HepG2 (cell line): ENCODE data around the gene DCTN4. TPM values are rescaled to one million over a fixed set of nuclear protein-coding genes. Genes with fewer than 3 reads are reported as not detected.

Experiments
- BORCS8-MEF2B ChIP-seq: sonication (generic); formaldehyde crosslinking; IDR thresholded peaks from 2 replicates; pipeline ENCODE4 v1.8.0; 2022; ENCODE audit warnings: mild to moderate bottlenecking, missing genetic modification reagents
- GABPB1 ChIP-seq: IDR thresholded peaks from 2 replicates; pipeline ENCODE4 v1.6.1; 2016; ENCODE audit warnings: mild to moderate bottlenecking, missing genetic modification reagents, moderate library complexity, missing compliant biosample characterization
- KDM5B ChIP-seq: sonication (generic); formaldehyde crosslinking; IDR thresholded peaks from 2 replicates; pipeline ENCODE4 v1.4.0; 2020; ENCODE audit warnings: missing genetic modification reagents, mild to moderate bottlenecking, borderline replicate concordance
- MED1 ChIP-seq: sonication (generic); formaldehyde crosslinking; IDR thresholded peaks from 2 replicates; pipeline ENCODE4 v1.4.0; 2020; ENCODE audit warnings: missing genetic modification reagents
- MLLT10 ChIP-seq: sonication (generic); formaldehyde crosslinking; IDR thresholded peaks from 2 replicates; pipeline ENCODE4 v1.4.0; 2020; ENCODE audit warnings: missing genetic modification reagents
- MXD1 ChIP-seq: sonication (generic); formaldehyde crosslinking; IDR thresholded peaks from 2 replicates; pipeline ENCODE4 v1.4.0; 2020; ENCODE audit warnings: mild to moderate bottlenecking, missing genetic modification reagents
- PHB2 ChIP-seq: fragments of 450-650 bp; IDR thresholded peaks from 2 replicates; pipeline ENCODE4 v1.6.1; 2018; ENCODE audit not compliant: partially characterized antibody
- RELA ChIP-seq: sonication (generic); formaldehyde crosslinking; IDR thresholded peaks from 2 replicates; pipeline ENCODE4 v1.4.0; 2020; ENCODE audit warnings: missing genetic modification reagents
- RNF2 ChIP-seq: fragments of 450-650 bp; conservative IDR thresholded peaks from 2 replicates; pipeline ENCODE4 v1.6.1; 2016; ENCODE audit warnings: low read depth
- SOX13 ChIP-seq, 3 experiments: fragments of 450-650 bp in 1 of 3; sonication (generic) in 1 of 3; formaldehyde crosslinking in 1 of 3; IDR thresholded peaks in 2 of 3; conservative IDR thresholded peaks in 1 of 3; 2 replicates each; pipeline versions ENCODE4 v1.5.0 to v1.6.1; 2016 to 2020; ENCODE audit warnings: antibody characterized with exemption in 1 of 3, mild to moderate bottlenecking in 1 of 3, missing compliant biosample characterization in 1 of 3, missing genetic modification reagents in 1 of 3, moderate library complexity in 1 of 3
- TMF1 ChIP-seq: sonication (generic); formaldehyde crosslinking; IDR thresholded peaks from 2 replicates; pipeline ENCODE4 v1.8.1; 2022; ENCODE audit warnings: low read depth, missing genetic modification reagents
- YEATS2 ChIP-seq: sonication (generic); formaldehyde crosslinking; IDR thresholded peaks from 2 replicates; pipeline ENCODE4 v1.4.0; 2020; ENCODE audit warnings: missing genetic modification reagents, borderline replicate concordance
- ZNF136 ChIP-seq: sonication (generic); formaldehyde crosslinking; IDR thresholded peaks from 2 replicates; pipeline ENCODE4 v1.8.1; 2022; ENCODE audit warnings: low read depth, mild to moderate bottlenecking, moderate library complexity, missing genetic modification reagents
- ZNF20 ChIP-seq: sonication (generic); formaldehyde crosslinking; IDR thresholded peaks from 2 replicates; pipeline ENCODE4 v1.4.0; 2020; ENCODE audit warnings: mild to moderate bottlenecking, moderate library complexity, missing genetic modification reagents
- ZNF350 ChIP-seq: sonication (generic); formaldehyde crosslinking; IDR thresholded peaks from 2 replicates; pipeline ENCODE4 v1.4.0; 2020; ENCODE audit warnings: mild to moderate bottlenecking, low read depth, missing genetic modification reagents, borderline replicate concordance
- ZNF543 ChIP-seq: sonication (generic); formaldehyde crosslinking; IDR thresholded peaks from 2 replicates; pipeline ENCODE4 v1.4.0; 2020; ENCODE audit warnings: mild to moderate bottlenecking, missing genetic modification reagents
- ZNF597 ChIP-seq: sonication (generic); formaldehyde crosslinking; IDR thresholded peaks from 2 replicates; pipeline ENCODE4 v1.5.0; 2020; ENCODE audit warnings: missing genetic modification reagents
- ZNF672 ChIP-seq: sonication (generic); formaldehyde crosslinking; IDR thresholded peaks from 2 replicates; pipeline ENCODE4 v1.8.1; 2022; ENCODE audit warnings: missing genetic modification reagents
- ZNF749 ChIP-seq: sonication (generic); formaldehyde crosslinking; IDR thresholded peaks from 2 replicates; pipeline ENCODE4 v1.8.0; 2022; ENCODE audit warnings: mild to moderate bottlenecking, missing genetic modification reagents, moderate library complexity, borderline replicate concordance
- ZNF777 ChIP-seq: sonication (generic); formaldehyde crosslinking; IDR thresholded peaks from 2 replicates; pipeline ENCODE4 v1.4.0; 2020; ENCODE audit warnings: missing genetic modification reagents
- ZSCAN9 ChIP-seq: IDR thresholded peaks from 2 replicates; pipeline ENCODE4 v1.6.1; 2016; ENCODE audit warnings: borderline replicate concordance
- polyA plus RNA-seq, 8 experiments: library from polyadenylated mRNA; depleted of rRNA in 3 of 8; stranded (reverse) in 7 of 8; unstranded in 1 of 8; fragments of >200 nt; fragmentation: Illumina TruSeq in 4 of 8; extraction: Trizol in 4 of 8; gene quantifications; 2 replicates each; pipeline versions ENCODE4 v1.2.1 to v1.2.3, GENCODE V29; 2011 to 2016; ENCODE audit warnings: low read depth in 4 of 8, missing spikeins in 1 of 8, mixed read lengths in 1 of 8; ENCODE audit not compliant: insufficient read depth in 1 of 8
- total RNA-seq, 5 experiments: library from RNA; depleted of rRNA; stranded (reverse); fragments of >200 nt; fragmentation: Illumina TruSeq; extraction: Trizol; gene quantifications; 2 replicates each; pipeline ENCODE4 v1.2.3, GENCODE V29; 2016; ENCODE audit warnings: low read depth in 1 of 5
- TF ChIP-seq, protein P1 (sequence below): sonication (generic); formaldehyde crosslinking; IDR thresholded peaks from 2 replicates; pipeline ENCODE4 v1.8.0; 2022; ENCODE audit warnings: missing genetic modification reagents, mild to moderate bottlenecking, inconsistent platforms, borderline replicate concordance
- TF ChIP-seq, protein P2 (sequence below): sonication (generic); formaldehyde crosslinking; IDR thresholded peaks from 2 replicates; pipeline ENCODE4 v1.4.0; 2020; ENCODE audit warnings: mild to moderate bottlenecking, missing genetic modification reagents
- TF ChIP-seq, protein P3 (sequence below): sonication (generic); formaldehyde crosslinking; IDR thresholded peaks from 2 replicates; pipeline ENCODE4 v1.5.0; 2020; ENCODE audit warnings: missing genetic modification reagents

The DCTN4 gene
- total and polyA plus RNA-seq, 2 of the 13 experiments (the other 11 are each of a cell fraction or from before 2014, with no cell fraction given): 24.1 to 26.9 TPM

GRCh38 chr5:150700594-150701377 is 58.0 kb downstream of the DCTN4 start, which contains the start of gene RBM22 (continued):
- TF ChIP-seq PHB2 (no peak), RNF2 (no peak), YEATS2 (CRISPR knock-in tag) (peak; percentile 94), ZSCAN9 (CRISPR knock-in tag) (peak; percentile 71; the same call in 1 of the 2 replicates), BORCS8-MEF2B (CRISPR knock-in tag) (peak; percentile 91), MXD1 (CRISPR knock-in tag) (peak; percentile 63), ZNF672 (CRISPR knock-in tag) (no peak), RELA (CRISPR knock-in tag) (no peak), ZNF597 (no peak), SOX13 (IDR thresholded peaks at IDR 0.05) (no peak), SOX13 (CRISPR knock-in tag; conservative IDR thresholded peaks at IDR 0.05 in 1 of 2, IDR thresholded peaks at IDR 0.05 in 1 of 2) (peak in 1 of 2 experiments; percentile 18; a peak in 1 of 4 replicates), GABPB1 (CRISPR knock-in tag) (peak; percentile 96), ZNF136 (CRISPR knock-in tag) (peak; percentile 64; the same call in 1 of the 2 replicates), ZNF543 (CRISPR knock-in tag) (0 out of 2 replicates have a peak, but pooled peaks have one; percentile 32), KDM5B (CRISPR knock-in tag) (peak; percentile 96), ZNF20 (CRISPR knock-in tag) (no peak), ZNF777 (CRISPR knock-in tag) (peak; percentile 37; the same call in 1 of the 2 replicates), ZNF350 (CRISPR knock-in tag) (peak; percentile 87; the same call in 1 of the 2 replicates), ZNF749 (CRISPR knock-in tag) (no peak), MLLT10 (CRISPR knock-in tag) (no peak), MED1 (peak; percentile 71), TMF1 (peak; percentile 79; the same call in 1 of the 2 replicates)
- TF ChIP-seq, protein P1, sequence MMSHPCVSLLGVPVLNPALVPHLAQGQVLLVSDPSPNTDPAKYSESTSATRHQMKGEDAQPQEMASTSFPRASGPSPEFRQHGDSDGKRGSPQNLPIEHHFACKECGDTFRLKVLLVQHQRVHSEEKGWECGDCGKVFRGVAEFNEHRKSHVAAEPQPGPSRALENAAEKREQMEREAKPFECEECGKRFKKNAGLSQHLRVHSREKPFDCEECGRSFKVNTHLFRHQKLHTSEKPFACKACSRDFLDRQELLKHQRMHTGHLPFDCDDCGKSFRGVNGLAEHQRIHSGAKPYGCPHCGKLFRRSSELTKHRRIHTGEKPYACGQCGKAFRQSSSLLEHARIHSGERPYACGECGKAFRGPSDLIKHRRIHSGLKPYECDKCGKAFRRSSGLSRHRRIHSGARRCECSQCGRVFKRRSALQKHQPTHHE (CRISPR knock-in tag): peak; percentile 81; the same call in 1 of the 2 replicates
- TF ChIP-seq, protein P2, sequence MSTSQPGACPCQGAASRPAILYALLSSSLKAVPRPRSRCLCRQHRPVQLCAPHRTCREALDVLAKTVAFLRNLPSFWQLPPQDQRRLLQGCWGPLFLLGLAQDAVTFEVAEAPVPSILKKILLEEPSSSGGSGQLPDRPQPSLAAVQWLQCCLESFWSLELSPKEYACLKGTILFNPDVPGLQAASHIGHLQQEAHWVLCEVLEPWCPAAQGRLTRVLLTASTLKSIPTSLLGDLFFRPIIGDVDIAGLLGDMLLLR (CRISPR knock-in tag): 0 out of 2 replicates have a peak, but pooled peaks have one; percentile 69
- TF ChIP-seq, protein P3, sequence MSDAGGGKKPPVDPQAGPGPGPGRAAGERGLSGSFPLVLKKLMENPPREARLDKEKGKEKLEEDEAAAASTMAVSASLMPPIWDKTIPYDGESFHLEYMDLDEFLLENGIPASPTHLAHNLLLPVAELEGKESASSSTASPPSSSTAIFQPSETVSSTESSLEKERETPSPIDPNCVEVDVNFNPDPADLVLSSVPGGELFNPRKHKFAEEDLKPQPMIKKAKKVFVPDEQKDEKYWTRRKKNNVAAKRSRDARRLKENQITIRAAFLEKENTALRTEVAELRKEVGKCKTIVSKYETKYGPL: no peak
